CD14-positive monocyte (primary cell): ENCODE measurements around the gene SSMEM1. TPM values are rescaled to one million over a fixed set of nuclear protein-coding genes. Genes with fewer than 3 reads are reported as not detected.
A peak's percentile ranks its signal among the peaks of the same experiment; 100 is the strongest.

Experiments
- DNase-seq, 3 donors: peaks; one replicate each; pipeline ENCODE4 v3.0.0-alpha.2; 2011 to 2022
- H2AFZ ChIP-seq: 2 replicates; pipeline ENCODE4 v1.6.0; 2012; ENCODE audit warnings: mild to moderate bottlenecking, low read depth, low read length, inconsistent platforms; ENCODE audit not compliant: insufficient read depth, poor library complexity, severe bottlenecking
- H3K27ac ChIP-seq, 2 donors: 1 replicate in 1 of 2; 2 replicates in 1 of 2; pipeline ENCODE4 v1.5.1; 2012 to 2013; ENCODE audit warnings: low read length in 2 of 2, control low read depth in 1 of 2, inconsistent platforms in 1 of 2, low read depth in 1 of 2, mild to moderate bottlenecking in 1 of 2
- H3K27me3 ChIP-seq, 2 donors: one replicate each; pipeline versions ENCODE4 v1.6.0 to v1.6.1; 2011 to 2013; ENCODE audit warnings: low read length in 2 of 2; ENCODE audit not compliant: control insufficient read depth in 2 of 2, insufficient read depth in 2 of 2
- H3K36me3 ChIP-seq, 2 donors: replicated peaks in 1 of 2; 1 replicate in 1 of 2; 2 replicates in 1 of 2; pipeline versions ENCODE4 v1.5.1 to v1.6.1; 2012 to 2013; ENCODE audit warnings: low read length in 2 of 2, control low read depth in 1 of 2, inconsistent platforms in 1 of 2, mild to moderate bottlenecking in 1 of 2; ENCODE audit not compliant: insufficient read depth in 2 of 2, control insufficient read depth in 1 of 2
- H3K4me1 ChIP-seq, 2 donors: 1 replicate in 1 of 2; 2 replicates in 1 of 2; pipeline versions ENCODE4 v1.5.1 to v1.6.1; 2012 to 2013; ENCODE audit warnings: low read length in 2 of 2, control low read depth in 1 of 2, inconsistent platforms in 1 of 2, mild to moderate bottlenecking in 1 of 2, moderate library complexity in 1 of 2; ENCODE audit not compliant: insufficient read depth in 2 of 2, control insufficient read depth in 1 of 2
- H3K4me2 ChIP-seq: replicated peaks from 2 replicates; pipeline ENCODE3; 2012; ENCODE audit warnings: low read length, moderate library complexity, mild to moderate bottlenecking; ENCODE audit not compliant: poor library complexity, severe bottlenecking; ENCODE audit errors: extremely low read depth
- H3K4me3 ChIP-seq, 3 experiments: fragments of 200-600 bp in 1 of 3; sonication (generic) in 1 of 3; replicated peaks in 1 of 3; 1 replicate in 2 of 3; 2 replicates in 1 of 3; pipeline ENCODE4 v1.5.1; 2011 to 2013; ENCODE audit warnings: low read length in 3 of 3, mild to moderate bottlenecking in 3 of 3, control low read depth in 2 of 3, low read depth in 2 of 3, inconsistent platforms in 1 of 3, moderate library complexity in 1 of 3
- H3K79me2 ChIP-seq: 2 replicates; pipeline ENCODE4 v1.6.0; 2012; ENCODE audit warnings: mild to moderate bottlenecking, control low read depth, inconsistent platforms, low read length, moderate library complexity; ENCODE audit not compliant: insufficient read depth
- H3K9ac ChIP-seq: 2 replicates; pipeline ENCODE4 v1.6.0; 2017; ENCODE audit warnings: low read length, mild to moderate bottlenecking; ENCODE audit not compliant: insufficient read depth, poor library complexity, severe bottlenecking
- H3K9me3 ChIP-seq, 2 donors: replicated peaks in 1 of 2; 1 replicate in 1 of 2; 2 replicates in 1 of 2; pipeline versions ENCODE4 v1.5.1 to v1.6.1; 2012 to 2013; ENCODE audit warnings: low read length in 2 of 2, control low read depth in 1 of 2; ENCODE audit not compliant: control insufficient read depth in 1 of 2, insufficient read depth in 1 of 2
- H4K20me1 ChIP-seq: 2 replicates; pipeline ENCODE4 v1.6.0; 2012; ENCODE audit warnings: mild to moderate bottlenecking, low read length, control low read depth, moderate library complexity; ENCODE audit not compliant: insufficient read depth
- H3K27ac Mint-ChIP-seq, 7 donors: one replicate each; pipeline ENCODE4 v1.8.0; 2020; ENCODE audit warnings: mild to moderate bottlenecking in 7 of 7, mixed read lengths in 7 of 7, moderate library complexity in 6 of 7, inconsistent platforms in 2 of 7
- H3K27me3 Mint-ChIP-seq, 3 donors: one replicate each; pipeline ENCODE4 v1.8.0; 2021 to 2022; ENCODE audit warnings: low read depth in 3 of 3, mild to moderate bottlenecking in 3 of 3, mixed read lengths in 3 of 3, moderate library complexity in 3 of 3, inconsistent platforms in 1 of 3
- H3K36me3 Mint-ChIP-seq, 2 donors: one replicate each; pipeline ENCODE4 v1.8.0; 2020; ENCODE audit warnings: mixed read lengths in 2 of 2, inconsistent platforms in 1 of 2, mild to moderate bottlenecking in 1 of 2
- H3K4me1 Mint-ChIP-seq: one replicate; pipeline ENCODE4 v1.8.0; 2020; ENCODE audit warnings: mild to moderate bottlenecking, mixed read lengths
- H3K4me3 Mint-ChIP-seq, 2 donors: one replicate each; pipeline ENCODE4 v1.8.0; 2020; ENCODE audit warnings: mild to moderate bottlenecking in 2 of 2, mixed read lengths in 2 of 2, moderate library complexity in 1 of 2
- H3K9me3 Mint-ChIP-seq, 7 donors: one replicate each; pipeline ENCODE4 v1.8.0; 2020 to 2022; ENCODE audit warnings: mixed read lengths in 7 of 7, mild to moderate bottlenecking in 6 of 7, moderate library complexity in 6 of 7, inconsistent platforms in 2 of 7
- WGBS: methylation state at CpG from one replicate; pipeline ENCODE4 v1.1.5; 2013; ENCODE audit warnings: missing lambda C conversion rate; ENCODE audit not compliant: insufficient coverage; 5-methylcytosine and 5-hydroxymethylcytosine counted together
- intact Hi-C, 2 donors: fragments of 100-400 bp; cut with micrococcal nuclease; formaldehyde crosslinking; loops; one replicate each; pipeline versions ENCODE4 v1.15.0 to v1.15.1; 2023
- polyA plus RNA-seq, 3 donors: library from polyadenylated mRNA; depleted of rRNA in 1 of 3; unstranded in 2 of 3; stranded (reverse) in 1 of 3; fragments of 300-500 nt in 2 of 3; fragments of >200 nt in 1 of 3; fragmentation: Illumina TruSeq in 2 of 3; gene quantifications; 1 replicate in 2 of 3; 2 replicates in 1 of 3; pipeline ENCODE4 v1.2.3, GENCODE V29; 2012 to 2021
- TF ChIP-seq, protein P1 (sequence below): fragments of 200-600 bp; IDR thresholded peaks from one replicate; pipeline ENCODE4 v1.8.0; 2022; ENCODE audit warnings: antibody characterized with exemption, mild to moderate bottlenecking

The SSMEM1 gene
- polyA plus RNA-seq, 3 donors = not detected

DNA sequence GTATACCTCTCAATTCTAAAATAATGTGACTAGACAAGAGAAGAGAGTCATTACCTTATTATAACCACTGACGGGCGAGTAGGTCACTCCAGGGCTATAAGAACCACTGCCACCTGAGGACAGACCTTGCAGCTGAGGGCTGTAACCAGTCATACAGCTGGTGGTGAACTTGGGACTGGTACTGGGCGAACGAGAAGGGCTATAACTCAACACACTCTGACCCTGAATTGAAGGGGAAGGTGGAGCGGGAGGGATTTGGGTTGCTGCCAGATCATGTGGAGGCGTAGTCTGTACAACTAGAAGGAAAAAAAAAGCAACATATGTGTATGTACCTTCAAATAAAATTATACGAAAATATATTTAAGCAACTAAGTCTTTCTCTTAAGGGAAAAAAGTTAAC lies 5.9 kb upstream of the SSMEM1 start:
- Histone ChIP-seq H3K27ac (no peak overlapping the region), H3K9ac (no peak overlapping the region), H3K4me2 (no peak overlapping the region), H3K4me1 (peaks cover 6 to 11% of the 10 kb centered on the region in 2 donors), H3K9me3 (no peaks in the 10 kb centered on the region), H3K36me3 (peaks cover 56 to 60% of the 10 kb centered on the region in 2 donors), H2AFZ (no peak overlapping the region), H3K27me3 (no peaks in the 10 kb centered on the region), H3K79me2 (peaks cover 9% of the 10 kb centered on the region), H4K20me1 (no peaks in the 10 kb centered on the region), H3K4me3 (no peak overlapping the region)
- intact Hi-C loops = no loop called here
- H3K4me3 Mint-ChIP-seq = no peak overlapping the region
- no peak for DNase-seq
- peaks cover 40 to 61% of the 10 kb centered on the region in 2 donors for H3K36me3 Mint-ChIP-seq
- H3K27ac Mint-ChIP-seq = no peak overlapping the region
- no peaks in the 10 kb centered on the region for H3K27me3 Mint-ChIP-seq
- no CpG with 5 or more reads among the region's 7 CpGs for WGBS
- peaks cover 0 to 3% (median 0%) of the 10 kb centered on the region in 7 donors for H3K9me3 Mint-ChIP-seq
- TF ChIP-seq, protein P1, sequence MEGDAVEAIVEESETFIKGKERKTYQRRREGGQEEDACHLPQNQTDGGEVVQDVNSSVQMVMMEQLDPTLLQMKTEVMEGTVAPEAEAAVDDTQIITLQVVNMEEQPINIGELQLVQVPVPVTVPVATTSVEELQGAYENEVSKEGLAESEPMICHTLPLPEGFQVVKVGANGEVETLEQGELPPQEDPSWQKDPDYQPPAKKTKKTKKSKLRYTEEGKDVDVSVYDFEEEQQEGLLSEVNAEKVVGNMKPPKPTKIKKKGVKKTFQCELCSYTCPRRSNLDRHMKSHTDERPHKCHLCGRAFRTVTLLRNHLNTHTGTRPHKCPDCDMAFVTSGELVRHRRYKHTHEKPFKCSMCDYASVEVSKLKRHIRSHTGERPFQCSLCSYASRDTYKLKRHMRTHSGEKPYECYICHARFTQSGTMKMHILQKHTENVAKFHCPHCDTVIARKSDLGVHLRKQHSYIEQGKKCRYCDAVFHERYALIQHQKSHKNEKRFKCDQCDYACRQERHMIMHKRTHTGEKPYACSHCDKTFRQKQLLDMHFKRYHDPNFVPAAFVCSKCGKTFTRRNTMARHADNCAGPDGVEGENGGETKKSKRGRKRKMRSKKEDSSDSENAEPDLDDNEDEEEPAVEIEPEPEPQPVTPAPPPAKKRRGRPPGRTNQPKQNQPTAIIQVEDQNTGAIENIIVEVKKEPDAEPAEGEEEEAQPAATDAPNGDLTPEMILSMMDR = no peak
- peaks cover 9% of the 10 kb centered on the region for H3K4me1 Mint-ChIP-seq

DNA sequence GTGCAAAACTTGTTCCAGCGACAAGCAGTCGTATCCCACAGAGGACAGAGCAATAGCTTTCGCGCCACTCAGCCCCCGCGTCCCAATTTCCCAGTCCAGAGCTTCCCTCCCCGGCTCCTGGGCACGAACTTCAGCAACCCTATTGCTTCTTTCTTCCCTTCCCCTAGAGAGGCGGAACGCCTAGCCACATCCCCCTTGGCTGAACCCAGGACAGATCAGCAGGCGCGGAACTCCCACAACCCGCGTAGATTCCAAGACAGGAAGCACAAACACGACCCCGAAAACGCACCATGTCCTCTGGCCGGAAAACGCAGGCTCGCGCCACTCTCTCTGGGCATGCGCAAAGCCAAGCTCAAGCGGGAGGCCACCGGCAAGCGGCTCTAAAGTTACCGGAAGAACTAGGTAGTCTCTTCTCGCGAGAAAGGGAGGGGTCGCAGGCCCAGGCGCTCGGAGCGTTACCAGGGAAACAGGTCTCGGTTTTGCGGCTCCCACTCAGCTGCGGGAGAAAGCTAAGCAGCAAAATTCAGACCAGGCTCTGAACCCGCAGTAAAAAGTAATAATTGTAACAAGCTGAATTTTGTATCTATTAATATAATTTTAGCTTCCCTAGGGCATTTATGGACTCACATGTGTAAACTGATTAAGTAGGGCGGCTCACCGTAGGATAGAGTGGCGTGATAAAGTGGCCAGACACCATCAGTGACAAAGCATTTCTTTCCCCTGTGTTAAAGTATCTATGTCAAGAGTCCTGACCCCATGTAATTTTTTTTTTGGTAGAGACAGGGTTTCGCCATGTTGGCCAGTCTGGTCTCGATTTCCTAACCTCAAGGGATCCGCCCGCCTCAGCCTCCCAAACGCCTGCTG lies 2.3 kb upstream of the SSMEM1 start, which contains the start of gene TMEM209:
TMEM209 (minus strand) TSS at position 323 of the 864 bp plus-strand sequence; CDS start at position 292, 31 bp downstream.
- Histone ChIP-seq H3K4me1 (peaks cover 6 to 11% of the 10 kb centered on the region in 2 donors), H2AFZ (peak within 1 kb of the TSS; percentile 96), H3K4me2 (peak within 1 kb of the TSS; percentile 84), H3K27ac (peak within 1 kb of the TSS; percentile 82 to 91), H3K36me3 (peaks cover 23 to 32% of the 10 kb centered on the region in 2 donors), H3K9me3 (no peaks in the 10 kb centered on the region), H3K79me2 (peaks cover 9% of the 10 kb centered on the region), H4K20me1 (no peaks in the 10 kb centered on the region), H3K4me3 (peak within 1 kb of the TSS; percentile 75 to 90 (median 89)), H3K27me3 (no peaks in the 10 kb centered on the region), H3K9ac (peak within 1 kb of the TSS; percentile 88)
- Mint-ChIP-seq H3K9me3 (peaks cover 0 to 3% (median 0%) of the 10 kb centered on the region in 7 donors), H3K4me1 (peaks cover 9% of the 10 kb centered on the region), H3K27ac (peak within 1 kb of the TSS; percentile 93 to 99 (median 97)), H3K27me3 (no peaks in the 10 kb centered on the region), H3K4me3 (peak within 1 kb of the TSS; percentile 97 to 100), H3K36me3 (peaks cover 18 to 27% of the 10 kb centered on the region in 2 donors)
- peak; percentile 89 to 94 (median 94) for DNase-seq
- intact Hi-C loops = no loop called here
- TF ChIP-seq, protein P1 = no peak
- WGBS = 10% methylated on average over 35 of the region's 44 CpGs
